ENCODE data around the gene KIAA1671.

KIAA1671 gene

GRCh38 chr22:24953384-24954113, 1.0 kb downstream of the KIAA1671 start:
- DNase-seq = no peak

GRCh38 chr22:24954114-24954463, 1.6 kb downstream of the KIAA1671 start:
- DNase-seq = no peak

GRCh38 chr22:24954856-24955255, 2.3 kb downstream of the KIAA1671 start:
- DNase-seq = no peak

GRCh38 chr22:24957043-24957442, 4.5 kb downstream of the KIAA1671 start:
- DNase-seq = no peak

- no peak for DNase-seq
Observed at GRCh38 chr22:24961217-24961844, 8.8 kb downstream of the KIAA1671 start.

DNA sequence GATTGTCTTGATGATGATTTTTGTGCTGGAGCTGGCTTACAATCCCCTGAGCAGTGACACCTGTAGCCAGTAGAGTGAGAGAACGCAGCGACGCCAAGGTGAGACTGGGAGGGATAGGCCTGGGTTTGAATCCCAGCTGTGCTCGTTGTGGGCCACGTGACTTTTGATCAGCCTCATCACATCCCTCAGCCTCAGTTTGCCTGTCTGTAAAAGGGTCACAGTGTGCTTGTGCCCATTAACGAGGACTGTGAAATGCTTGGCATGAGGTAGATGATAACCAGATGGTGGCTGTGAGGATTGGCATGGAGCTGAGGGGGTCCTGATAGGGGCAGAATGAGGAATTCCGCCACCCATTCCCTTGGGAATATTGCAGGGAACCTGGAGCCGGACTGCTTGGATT, 9.6 kb downstream of the KIAA1671 start:
- no peak for DNase-seq

DNA sequence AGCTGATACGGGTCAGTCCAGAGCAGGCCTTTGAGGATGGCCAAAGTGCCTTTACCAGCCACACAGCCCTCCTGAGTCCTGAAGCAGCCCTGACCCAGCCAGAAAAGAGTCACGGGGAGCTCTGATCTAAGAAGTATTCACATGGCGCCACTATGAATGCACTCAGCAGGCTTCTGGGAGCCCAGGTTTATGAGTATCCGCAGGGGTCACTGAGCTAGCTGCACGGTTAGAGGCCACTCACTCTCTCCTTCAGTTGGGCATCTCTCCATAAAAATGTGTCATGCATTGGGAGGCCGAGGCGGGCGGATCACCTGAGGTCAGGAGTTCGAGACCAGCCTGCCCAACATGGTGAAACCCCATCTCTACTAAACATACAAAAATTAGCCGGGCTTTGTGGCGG, 10.3 kb downstream of the KIAA1671 start:
- DNase-seq = no peak

- no peak for DNase-seq
Observed at GRCh38 chr22:24964441-24964840, 11.9 kb downstream of the KIAA1671 start.

DNA sequence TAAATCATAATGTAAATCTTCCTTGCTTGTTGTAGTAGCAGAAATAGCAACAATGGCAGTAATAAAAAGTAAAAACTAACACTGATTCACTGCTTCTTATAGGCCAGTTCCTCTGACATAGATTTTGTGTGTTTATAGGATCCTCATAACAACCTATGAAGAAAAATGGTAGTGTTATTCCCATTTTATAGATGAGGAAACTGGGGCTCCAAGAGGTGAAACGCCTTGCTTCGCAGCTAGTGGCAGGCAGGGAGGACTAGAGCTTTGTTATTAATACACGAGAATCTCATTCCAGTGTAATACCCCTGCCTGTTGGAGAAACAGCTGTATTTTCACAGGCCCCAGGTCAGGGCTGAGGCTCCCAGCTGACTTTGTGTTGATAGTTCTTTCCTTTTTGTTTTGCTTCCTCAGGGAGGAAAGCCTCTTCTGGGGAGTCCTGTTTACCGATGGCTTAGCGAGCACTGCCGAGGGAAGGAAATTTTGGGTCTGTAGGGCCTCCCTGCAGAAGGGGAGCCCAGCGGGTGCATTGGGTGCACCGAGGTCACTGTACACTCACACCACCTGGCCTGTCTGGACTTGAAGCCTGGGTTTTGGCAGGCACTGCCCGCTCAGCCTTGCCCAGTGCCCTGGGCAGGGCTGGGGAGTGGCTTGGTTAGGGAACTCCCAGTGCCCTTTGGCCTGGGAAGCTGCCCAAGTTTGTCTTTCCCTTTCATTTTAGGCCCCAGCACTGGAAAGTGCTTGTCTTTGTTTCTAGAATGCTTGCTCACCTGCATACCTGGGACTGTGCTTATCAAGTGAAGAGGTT, 13.5 kb downstream of the KIAA1671 start:
- DNase-seq = no peak

DNA sequence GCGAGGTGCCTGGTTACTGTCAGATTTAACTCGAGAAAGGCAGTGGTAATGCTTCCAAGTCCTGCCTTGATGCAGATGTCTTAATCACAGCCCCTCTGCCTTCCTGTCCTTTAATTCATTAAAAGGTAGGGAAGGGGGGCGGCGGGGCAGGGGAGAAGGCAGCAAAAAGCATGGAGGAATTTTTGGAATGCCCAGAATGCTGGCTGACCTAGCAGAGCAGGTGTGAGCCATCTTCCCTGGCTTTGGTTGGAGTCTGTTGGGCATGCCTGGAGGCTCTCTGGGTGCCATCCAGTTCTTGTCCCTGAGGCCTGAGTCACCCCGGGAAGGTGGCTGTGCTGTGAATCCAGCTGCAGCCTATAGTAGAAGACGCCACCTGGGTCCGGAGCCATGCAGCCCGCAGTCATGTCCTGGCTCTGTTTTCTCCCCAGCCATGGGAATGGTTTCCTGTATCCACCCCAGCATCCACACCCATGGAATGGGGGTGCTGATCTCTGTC, 15.6 kb downstream of the KIAA1671 start:
- no peak for DNase-seq

- no peak for DNase-seq
Observed at GRCh38 chr22:24969560-24970301, 17.2 kb downstream of the KIAA1671 start.

GRCh38 chr22:24972369-24972768, 19.9 kb downstream of the KIAA1671 start:
- no peak for DNase-seq

DNA sequence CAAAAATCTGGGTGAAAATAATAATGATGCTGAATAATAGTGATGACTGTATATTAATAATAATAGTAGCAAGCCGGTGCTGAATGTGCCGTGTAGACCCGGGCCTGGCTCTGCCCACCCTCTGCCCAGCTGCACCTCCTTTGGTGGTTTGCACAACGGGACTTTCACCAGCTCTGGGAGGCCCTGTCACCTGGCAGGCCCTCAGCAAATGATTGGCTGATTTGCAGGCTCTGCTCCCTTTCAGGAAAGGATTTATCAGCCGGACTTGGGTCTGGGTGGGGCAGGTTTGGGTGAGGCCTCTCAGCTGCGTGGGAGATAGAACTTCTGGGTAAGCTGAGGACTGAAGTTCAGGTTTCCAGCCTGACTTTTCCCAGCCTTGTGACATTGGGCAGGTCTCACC, 21.4 kb downstream of the KIAA1671 start:
- no peak for DNase-seq

DNA sequence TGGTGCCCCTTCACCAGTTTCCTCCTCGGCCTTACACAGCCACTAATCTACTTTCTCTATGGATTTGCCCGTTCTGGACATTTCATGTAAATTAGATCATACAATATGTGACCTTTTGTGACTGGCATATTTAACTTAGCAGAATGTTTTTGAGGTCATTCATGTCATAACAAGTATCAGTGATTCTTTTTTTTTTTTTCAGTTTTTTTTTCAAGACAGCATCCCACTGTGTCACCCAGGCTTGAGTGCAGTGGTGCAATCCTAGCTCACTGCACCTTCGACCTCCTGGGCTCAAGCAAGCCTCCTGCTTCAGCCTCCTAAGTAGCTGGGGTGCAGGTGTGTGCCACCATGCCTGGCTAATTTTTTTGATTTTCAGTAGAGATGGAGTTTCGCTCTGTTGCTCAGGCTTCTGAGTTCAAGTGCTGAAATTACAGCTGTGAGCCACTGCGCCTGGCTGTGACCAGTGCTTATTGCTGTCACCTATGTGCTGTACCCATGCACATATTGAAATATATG, 22.7 kb downstream of the KIAA1671 start:
- DNase-seq = no peak

DNA sequence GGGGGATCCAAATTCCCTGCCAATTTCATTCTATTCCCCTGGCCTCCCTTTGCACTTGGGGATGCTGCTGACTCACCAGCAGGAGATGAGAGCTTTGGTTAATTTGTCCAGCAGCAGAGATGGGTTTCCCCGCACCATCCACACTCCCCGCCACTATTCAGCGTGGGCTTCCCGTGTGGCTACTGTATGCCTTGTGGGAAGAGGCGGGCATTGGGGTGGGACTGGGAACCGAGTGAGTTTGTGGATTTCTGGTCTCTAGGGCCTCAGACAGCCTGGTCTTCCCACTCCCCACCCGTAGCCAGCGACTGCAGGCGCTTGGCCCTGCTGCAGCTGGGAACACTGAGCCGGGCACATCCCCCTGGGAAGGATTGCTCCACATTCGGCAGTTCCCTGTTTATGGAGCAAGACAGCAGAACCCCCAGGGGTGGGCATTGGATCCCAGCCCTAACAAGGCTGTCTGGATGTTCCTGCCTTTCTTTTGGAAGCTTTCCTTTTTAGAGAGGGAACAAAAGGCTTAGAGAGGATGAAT, 23.4 kb downstream of the KIAA1671 start:
- DNase-seq = no peak

GRCh38 chr22:24976442-24977218, 24.1 kb downstream of the KIAA1671 start:
- no peak for DNase-seq

DNA sequence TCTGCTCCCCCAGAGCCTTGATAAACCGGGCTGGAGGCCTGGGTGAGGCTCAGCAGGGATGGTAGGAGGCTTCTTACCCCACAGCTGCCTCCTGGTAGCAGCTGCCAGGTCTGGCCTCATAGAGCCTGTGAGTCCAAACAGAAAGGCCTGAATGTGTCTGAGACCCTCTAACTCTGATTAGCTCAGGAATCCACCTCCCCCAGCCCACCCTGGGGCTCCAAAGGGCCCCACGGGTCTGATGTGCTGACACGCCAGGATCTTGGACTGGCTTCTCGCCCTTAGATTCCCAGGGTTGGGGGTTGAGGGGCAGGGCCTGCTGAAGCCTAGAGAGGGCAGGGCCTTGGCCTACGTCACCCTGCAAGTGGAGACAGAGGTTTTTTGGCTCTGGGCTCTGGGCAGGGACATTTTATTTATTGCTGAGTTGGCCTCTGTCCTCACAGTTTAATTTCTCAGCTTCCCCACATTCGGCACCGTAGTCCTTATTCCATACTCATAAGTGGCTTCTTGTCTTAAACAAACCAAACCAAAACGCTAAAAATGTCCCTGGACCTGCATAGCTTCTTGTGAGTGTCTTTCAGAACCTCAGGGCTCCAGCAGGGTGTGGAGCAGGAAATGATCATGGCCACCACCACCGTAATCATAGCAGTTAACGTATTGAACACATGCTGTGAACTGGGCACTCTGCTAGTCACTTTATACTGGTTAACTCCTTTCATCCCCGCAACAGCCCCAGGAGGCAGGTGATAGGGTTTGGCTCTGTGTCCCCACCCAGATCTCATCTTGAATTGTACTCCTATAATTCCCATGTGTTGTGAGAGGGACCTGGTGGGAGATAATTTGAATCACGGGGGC, 25.1 kb downstream of the KIAA1671 start:
- DNase-seq = no peak

DNA sequence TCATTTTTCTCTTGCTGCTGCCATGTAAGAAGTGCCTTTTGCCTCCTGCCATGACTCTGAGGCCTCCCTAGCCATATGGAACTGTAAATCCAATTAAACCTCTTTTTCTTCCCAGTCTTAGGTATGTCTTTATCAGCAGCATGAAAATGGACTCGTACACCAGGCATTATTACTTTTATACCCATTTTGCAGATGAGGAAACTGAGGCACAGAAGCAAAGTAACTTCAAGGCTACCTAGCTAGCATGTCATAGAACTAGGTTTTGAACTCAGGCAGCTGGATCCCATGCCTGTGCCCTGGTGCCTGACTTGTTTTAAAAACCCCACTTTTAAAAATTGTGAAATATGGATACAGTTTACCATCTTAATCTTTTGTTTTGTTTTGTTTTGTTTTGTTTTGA, 25.8 kb downstream of the KIAA1671 start:
- DNase-seq = no peak

DNA sequence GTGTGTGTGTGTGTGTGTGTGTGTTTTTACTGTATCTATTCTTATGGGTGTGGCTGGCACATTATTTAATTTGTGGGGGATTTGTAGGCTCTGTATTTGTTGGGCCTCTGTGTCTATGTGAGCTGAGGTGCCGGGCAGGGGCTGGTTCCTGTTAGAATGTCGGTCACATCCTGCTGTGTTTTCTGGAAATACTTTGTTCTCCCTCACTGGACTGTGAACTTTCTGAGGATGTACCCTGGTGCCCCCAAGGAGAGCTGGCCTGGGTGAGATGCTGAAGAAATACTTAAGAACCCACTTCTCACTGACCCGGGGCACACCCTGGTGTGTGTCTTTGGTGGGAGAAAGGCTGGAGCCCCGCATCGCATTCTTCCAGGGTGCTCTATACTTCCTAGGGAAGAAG, 28.6 kb downstream of the KIAA1671 start:
- no peak for DNase-seq

DNA sequence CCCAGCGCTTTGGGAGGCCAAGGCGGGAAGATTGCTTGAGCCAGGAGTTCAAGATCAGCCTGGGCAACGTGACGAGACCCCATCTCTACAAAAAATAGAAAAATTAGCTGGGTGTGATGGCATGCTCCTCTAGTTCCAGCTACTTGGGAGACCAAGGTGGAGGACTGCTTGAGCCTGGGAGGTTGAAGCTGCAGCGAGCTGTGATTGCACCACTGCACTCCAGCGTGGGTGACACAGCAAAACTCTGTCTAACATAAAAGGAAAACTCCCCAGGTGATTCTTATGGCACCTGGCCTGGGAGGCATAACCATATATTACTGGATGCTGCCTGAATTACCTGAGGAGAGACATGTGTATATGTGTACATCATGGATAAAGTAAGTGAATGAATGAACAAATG, 29.1 kb downstream of the KIAA1671 start:
- DNase-seq = no peak
